ENCODE measurements around the gene ATRIP.

ATRIP gene

GRCh38 chr3:48406443-48407431 lies 39.8 kb upstream of the ATRIP start:
- H3K4me1 Mint-ChIP-seq: no peaks in the 10 kb centered on the region
- no peaks in the 10 kb centered on the region for H3K9me3 Mint-ChIP-seq
- no peak overlapping the region for H3K27ac Mint-ChIP-seq
- no peaks in the 10 kb centered on the region for H3K27me3 Mint-ChIP-seq
- H3K36me3 Mint-ChIP-seq: no peaks in the 10 kb centered on the region
- no peak overlapping the region for H3K4me3 Mint-ChIP-seq

DNA sequence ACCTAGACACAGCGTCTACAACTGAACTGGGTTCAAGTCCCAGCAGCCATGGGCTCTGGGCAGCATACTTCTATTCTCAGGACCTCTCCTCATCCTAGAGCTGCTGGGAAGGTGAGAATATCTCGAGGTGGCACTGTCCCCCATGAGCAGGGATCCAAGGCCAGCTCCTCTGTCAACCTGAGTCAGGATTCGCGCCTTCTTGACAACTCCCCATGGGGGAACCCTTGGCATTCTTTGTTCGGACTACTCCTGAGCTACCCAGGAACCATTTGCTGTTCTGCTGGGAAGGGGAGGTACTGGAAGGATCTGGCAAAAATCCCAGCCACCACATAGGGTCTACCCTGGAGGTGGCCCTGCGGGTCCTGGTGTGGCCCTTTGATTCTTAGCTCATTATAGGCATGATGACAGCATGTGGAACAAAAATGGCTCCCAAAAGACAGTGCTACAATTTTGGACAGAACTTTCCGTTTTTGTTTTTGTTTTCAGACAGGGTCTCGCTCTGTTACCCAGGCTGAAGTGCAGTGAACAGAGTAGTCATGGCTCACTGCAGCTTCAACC lies 38.9 kb upstream of the ATRIP start:
- H3K27me3 Mint-ChIP-seq: no peaks in the 10 kb centered on the region
- no peak overlapping the region for H3K4me3 Mint-ChIP-seq
- H3K27ac Mint-ChIP-seq: no peak overlapping the region
- no peaks in the 10 kb centered on the region for H3K36me3 Mint-ChIP-seq
- no peaks in the 10 kb centered on the region for H3K9me3 Mint-ChIP-seq
- no peaks in the 10 kb centered on the region for H3K4me1 Mint-ChIP-seq

GRCh38 chr3:48408823-48409281 lies 37.7 kb upstream of the ATRIP start:
- Mint-ChIP-seq H3K9me3 (no peaks in the 10 kb centered on the region), H3K27ac (no peak overlapping the region), H3K36me3 (no peaks in the 10 kb centered on the region)

DNA sequence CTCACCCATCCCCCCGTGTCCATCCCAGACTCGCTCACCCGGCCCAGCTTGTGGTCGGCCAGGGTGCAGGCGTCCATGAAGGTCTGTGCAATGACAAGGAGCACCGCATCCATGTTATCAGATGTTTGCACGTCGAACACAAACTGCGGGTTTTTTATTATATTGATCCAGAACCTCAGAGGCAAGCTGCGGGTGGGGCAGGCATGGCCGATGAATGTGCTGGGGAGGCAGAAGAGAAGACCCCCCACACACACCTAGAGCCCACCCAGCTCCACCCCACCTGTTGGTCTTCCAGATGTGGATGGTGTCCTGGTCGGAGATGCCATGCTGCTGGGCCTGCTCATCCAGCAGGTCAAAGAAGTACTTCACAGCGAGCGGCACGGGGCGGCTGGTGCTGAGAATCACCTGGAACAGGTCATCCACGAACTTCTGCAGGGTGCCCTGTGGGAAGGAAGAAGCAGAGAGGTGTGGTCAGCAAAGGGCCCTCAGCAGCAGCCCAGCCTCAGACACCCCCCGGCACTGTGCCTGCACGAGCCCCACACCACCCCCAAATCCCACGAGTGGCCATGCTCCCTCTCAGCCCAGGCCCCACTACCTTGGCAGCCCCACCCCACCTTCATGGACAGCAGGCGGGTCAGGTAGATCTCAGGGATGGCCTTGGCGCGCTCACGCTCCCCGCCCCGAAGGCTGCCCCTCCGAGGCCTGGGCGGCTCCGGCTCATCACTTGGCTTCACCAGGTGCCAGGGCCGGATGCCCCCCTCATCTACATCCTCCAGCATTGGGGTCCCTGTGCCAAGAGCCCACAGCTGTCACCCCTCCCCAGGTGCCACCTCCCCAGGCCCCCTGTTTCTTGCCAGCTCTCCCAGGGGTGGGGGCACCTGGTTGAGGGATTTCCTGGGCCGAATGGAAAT lies 37.0 kb upstream of the ATRIP start:
- no peaks in the 10 kb centered on the region for H3K4me1 Mint-ChIP-seq
- H3K9me3 Mint-ChIP-seq: no peaks in the 10 kb centered on the region
- H3K27me3 Mint-ChIP-seq: no peaks in the 10 kb centered on the region
- H3K4me3 Mint-ChIP-seq: no peak overlapping the region
- no peaks in the 10 kb centered on the region for H3K36me3 Mint-ChIP-seq
- H3K27ac Mint-ChIP-seq: peak overlapping the region; percentile 41

More at GRCh38 chr3:48408823-48409281, 37.7 kb upstream of the ATRIP start:
- Mint-ChIP-seq H3K4me1 (no peaks in the 10 kb centered on the region), H3K27me3 (no peaks in the 10 kb centered on the region), H3K4me3 (no peak overlapping the region)

DNA sequence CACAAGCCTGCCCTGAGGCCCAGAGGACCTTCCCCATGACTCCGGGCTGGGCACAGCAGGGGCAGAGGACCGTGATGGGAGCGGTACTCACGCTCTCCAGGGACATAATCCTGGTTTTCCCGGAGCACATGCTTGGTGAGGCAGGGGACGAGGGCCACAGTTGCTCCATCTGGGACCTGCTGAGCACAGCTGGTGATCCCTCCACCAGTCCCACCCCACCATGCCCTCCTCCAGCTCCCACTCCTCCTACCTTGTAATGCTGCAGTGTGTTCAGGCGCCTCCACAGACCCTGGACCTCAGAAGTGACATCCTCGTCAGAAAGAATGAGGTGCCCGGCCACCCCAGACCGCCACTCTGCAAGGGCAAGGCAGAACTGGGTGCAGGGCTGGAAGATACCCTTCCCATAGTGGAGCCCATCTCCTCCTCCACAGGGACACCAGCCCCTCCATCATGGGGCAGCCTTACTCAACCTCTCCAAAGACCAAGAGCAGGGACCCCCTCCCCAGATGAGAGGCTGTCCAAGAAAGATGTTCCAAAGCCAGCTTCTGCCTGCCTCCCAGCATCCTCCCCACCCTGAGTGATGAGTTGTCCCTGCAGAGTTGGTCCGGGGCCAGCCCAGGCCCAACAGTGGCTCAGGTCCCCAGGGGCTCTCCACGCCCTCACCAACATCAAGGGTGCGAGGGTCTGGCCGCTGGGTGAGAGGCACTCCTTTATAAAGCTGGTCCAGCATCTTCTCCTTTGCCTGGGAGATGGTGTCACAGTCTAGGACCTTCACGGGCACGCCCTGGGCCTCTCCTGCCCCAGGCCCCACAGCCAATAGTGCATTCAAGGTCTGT lies 36.1 kb upstream of the ATRIP start:
- no peaks in the 10 kb centered on the region for H3K4me1 Mint-ChIP-seq
- no peaks in the 10 kb centered on the region for H3K27me3 Mint-ChIP-seq
- no peaks in the 10 kb centered on the region for H3K36me3 Mint-ChIP-seq
- H3K27ac Mint-ChIP-seq: no peak overlapping the region
- H3K4me3 Mint-ChIP-seq: no peak overlapping the region
- H3K9me3 Mint-ChIP-seq: no peaks in the 10 kb centered on the region

GRCh38 chr3:48411041-48411588 lies 35.4 kb upstream of the ATRIP start:
- H3K36me3 Mint-ChIP-seq: no peaks in the 10 kb centered on the region
- H3K4me1 Mint-ChIP-seq: no peaks in the 10 kb centered on the region
- H3K27me3 Mint-ChIP-seq: no peaks in the 10 kb centered on the region
- no peak overlapping the region for H3K4me3 Mint-ChIP-seq
- H3K9me3 Mint-ChIP-seq: no peaks in the 10 kb centered on the region
- no peak overlapping the region for H3K27ac Mint-ChIP-seq

DNA sequence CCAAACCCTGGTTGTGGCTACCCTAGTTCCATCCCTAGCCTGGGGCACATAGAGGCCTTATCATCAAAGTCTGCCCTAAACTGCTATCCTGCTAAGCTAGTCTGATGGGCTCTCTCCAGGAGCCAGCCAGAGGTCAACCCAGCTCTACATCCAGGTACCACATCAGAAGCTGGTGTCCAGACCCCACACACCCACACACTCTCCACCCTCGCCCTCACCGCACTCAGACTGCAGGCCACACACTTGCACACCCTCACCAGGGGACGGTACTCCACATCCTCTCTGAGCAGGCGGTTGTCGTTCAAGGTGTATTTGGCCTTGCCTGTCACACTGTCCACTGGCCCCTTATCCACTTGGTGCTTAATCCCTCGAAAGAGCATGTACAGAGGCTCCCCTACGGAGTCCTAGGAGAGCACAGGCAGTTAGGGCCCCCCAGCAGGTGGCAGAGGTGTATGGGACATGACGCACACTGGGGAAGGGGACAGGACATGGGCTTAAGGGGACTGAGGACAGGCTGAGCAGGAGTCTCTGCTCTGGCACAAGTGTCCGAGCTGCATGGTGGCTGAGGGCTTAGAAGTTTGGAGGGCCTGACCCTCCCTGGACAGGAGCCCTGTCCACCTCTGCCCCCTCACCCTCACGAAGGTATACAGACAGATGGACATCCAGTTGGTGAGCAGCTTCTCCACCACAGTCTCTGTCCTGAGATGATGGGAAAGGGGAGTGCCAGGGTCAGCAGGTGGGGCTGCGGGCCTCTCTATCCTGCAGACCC lies 34.7 kb upstream of the ATRIP start:
- no peaks in the 10 kb centered on the region for H3K9me3 Mint-ChIP-seq
- no peak overlapping the region for H3K4me3 Mint-ChIP-seq
- no peaks in the 10 kb centered on the region for H3K4me1 Mint-ChIP-seq
- no peaks in the 10 kb centered on the region for H3K27me3 Mint-ChIP-seq
- H3K27ac Mint-ChIP-seq: no peak overlapping the region
- no peaks in the 10 kb centered on the region for H3K36me3 Mint-ChIP-seq

DNA sequence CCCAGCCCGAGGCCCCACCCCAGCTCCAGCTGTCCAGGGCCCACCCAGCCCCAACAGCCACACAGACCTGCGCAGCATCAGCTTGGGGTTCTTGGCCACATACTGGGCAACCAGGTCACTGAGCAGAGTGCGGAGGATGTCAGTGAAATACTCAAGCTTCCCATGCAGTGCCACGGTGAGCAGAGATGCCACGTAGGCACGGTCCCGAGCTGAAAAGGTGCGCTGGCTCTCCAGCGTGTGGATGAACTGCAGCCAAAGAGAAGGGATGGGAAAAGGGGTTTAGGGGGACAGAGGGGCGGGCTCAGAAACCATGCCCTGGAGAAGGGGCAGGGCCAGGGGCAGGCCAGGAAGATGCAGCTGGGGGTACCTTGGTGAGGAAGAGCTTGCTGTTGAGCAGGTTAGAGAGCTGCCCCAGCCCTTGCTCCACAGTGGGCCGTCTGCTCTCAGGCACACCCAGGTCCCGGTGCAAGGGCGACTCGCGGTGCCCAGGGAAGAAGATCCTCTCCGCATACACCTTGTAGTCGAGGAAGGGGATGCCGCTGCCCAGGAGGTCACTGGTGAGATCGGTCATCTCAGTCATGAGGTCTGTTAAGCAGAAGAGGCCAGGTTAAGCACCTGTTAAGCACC lies 34.0 kb upstream of the ATRIP start:
- Mint-ChIP-seq H3K9me3 (no peaks in the 10 kb centered on the region), H3K27me3 (no peaks in the 10 kb centered on the region), H3K27ac (no peak overlapping the region), H3K4me1 (no peaks in the 10 kb centered on the region), H3K36me3 (no peaks in the 10 kb centered on the region), H3K4me3 (no peak overlapping the region)

DNA sequence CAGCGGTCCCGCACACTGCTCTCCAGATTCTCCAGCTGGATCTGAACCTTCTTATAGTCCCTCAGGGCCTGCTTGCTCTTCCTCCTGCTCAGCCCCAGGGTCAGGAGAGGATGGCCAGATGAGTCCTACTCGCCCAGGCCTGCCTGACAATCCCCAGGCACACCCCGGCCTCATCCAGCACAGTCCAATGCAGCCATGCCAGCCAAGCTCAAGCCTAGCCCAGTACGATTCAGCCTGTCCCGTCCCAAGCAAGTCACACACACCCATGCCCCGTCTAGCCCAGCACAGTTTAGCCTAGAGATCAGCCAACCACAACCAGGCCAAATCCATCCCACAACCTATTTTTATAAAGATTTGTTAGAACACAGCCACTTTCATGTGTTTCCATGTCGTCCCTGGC lies 33.5 kb upstream of the ATRIP start:
- Mint-ChIP-seq H3K9me3 (no peaks in the 10 kb centered on the region), H3K36me3 (no peaks in the 10 kb centered on the region), H3K27me3 (no peaks in the 10 kb centered on the region), H3K4me3 (no peak overlapping the region), H3K27ac (no peak overlapping the region), H3K4me1 (no peaks in the 10 kb centered on the region)

DNA sequence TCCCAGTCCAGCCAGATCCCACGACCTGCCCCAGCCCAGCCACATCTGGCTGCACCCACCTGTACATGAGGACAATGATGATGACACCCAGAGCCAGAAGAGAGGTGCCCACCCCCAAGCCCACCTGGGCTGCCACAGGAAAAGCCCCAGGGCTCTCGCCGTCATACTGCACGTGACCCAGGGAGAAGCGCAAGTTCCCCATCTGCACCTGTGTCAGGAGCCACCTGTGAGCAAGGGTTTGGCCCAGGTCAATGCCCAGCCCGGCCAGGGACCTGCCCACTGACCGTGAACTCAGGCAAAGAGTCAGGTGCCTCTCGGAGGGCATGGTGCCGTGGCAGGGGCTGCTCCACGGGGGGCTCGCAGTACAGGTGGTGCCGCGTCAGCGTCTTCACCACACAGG lies 32.9 kb upstream of the ATRIP start:
- H3K27me3 Mint-ChIP-seq: no peaks in the 10 kb centered on the region
- H3K9me3 Mint-ChIP-seq: no peaks in the 10 kb centered on the region
- H3K4me3 Mint-ChIP-seq: no peak overlapping the region
- no peaks in the 10 kb centered on the region for H3K36me3 Mint-ChIP-seq
- H3K4me1 Mint-ChIP-seq: no peaks in the 10 kb centered on the region
- no peak overlapping the region for H3K27ac Mint-ChIP-seq

- Mint-ChIP-seq H3K27ac (no peak overlapping the region), H3K4me3 (no peak overlapping the region), H3K4me1 (no peaks in the 10 kb centered on the region), H3K27me3 (no peaks in the 10 kb centered on the region), H3K9me3 (no peaks in the 10 kb centered on the region), H3K36me3 (no peaks in the 10 kb centered on the region)
Measured at GRCh38 chr3:48414376-48415250, 31.9 kb upstream of the ATRIP start.

- H3K4me1 Mint-ChIP-seq: no peaks in the 10 kb centered on the region
Measured at GRCh38 chr3:48415251-48415953, 31.1 kb upstream of the ATRIP start.

More at GRCh38 chr3:48415251-48415953, 31.1 kb upstream of the ATRIP start:
- Mint-ChIP-seq H3K27ac (no peak overlapping the region), H3K4me3 (no peak overlapping the region), H3K9me3 (no peaks in the 10 kb centered on the region), H3K36me3 (no peaks in the 10 kb centered on the region), H3K27me3 (no peaks in the 10 kb centered on the region)
